ENCODE measurements around the gene COA6. TPM values are rescaled to one million over a fixed set of nuclear protein-coding genes. Genes with fewer than 3 reads are reported as not detected.

Gene COA6
- polyA plus RNA-seq, 1 donor (not counting 4 experiments of a cell fraction or from before 2014, with no cell fraction given) = 36.0 TPM

- DNase-seq (ENCODE audit: low read depth, low spot score) = no peak
- Histone ChIP-seq H3K36me3 (ENCODE audit: control insufficient read depth in 2 of 2, extremely low read depth in 1 of 2, insufficient read depth in 2 of 2, low read length in 2 of 2) (peaks cover 2 to 3% of the 10 kb centered on the region in 2 experiments), H3K27me3 (ENCODE audit: control insufficient read depth, extremely low read depth, insufficient read depth, low read length) (no peaks in the 10 kb centered on the region), H3K4me3 (ENCODE audit: control insufficient read depth in 2 of 3, extremely low read depth in 1 of 3, insufficient read depth in 2 of 3, low read depth in 1 of 3, low read length in 3 of 3) (no peak overlapping the region), H2AFZ (ENCODE audit: control insufficient read depth, low read length) (no peak overlapping the region), H3K9me1 (ENCODE audit: control insufficient read depth, extremely low read depth, insufficient read depth, low read length) (peaks cover 2% of the 10 kb centered on the region), H3K9me3 (ENCODE audit: control insufficient read depth, low read depth, low read length) (no peaks in the 10 kb centered on the region), H4K20me1 (ENCODE audit: control insufficient read depth, extremely low read depth, insufficient read depth, low read length) (no peaks in the 10 kb centered on the region), H3K79me2 (ENCODE audit: control insufficient read depth, insufficient read depth, low read length) (no peaks in the 10 kb centered on the region), H3K4me2 (ENCODE audit: control insufficient read depth, extremely low read depth, insufficient read depth, low read depth, low read length) (no peak overlapping the region), H3K9ac (ENCODE audit: control insufficient read depth, extremely low read depth, insufficient read depth, low read length) (no peak overlapping the region), H3K27ac (ENCODE audit: control insufficient read depth, insufficient read depth, low read length) (no peak overlapping the region), H3K4me1 (ENCODE audit: control insufficient read depth, extremely low read depth, insufficient read depth, low read length) (no peaks in the 10 kb centered on the region)
- dilution Hi-C loops (cut with MboI; ENCODE audit: extremely low pct_ligation_motif_present, low sequenced_read_pairs) = no loop called here
- no peak for FAIRE-seq
- TF ChIP-seq EZH2 (IDR thresholded peaks at IDR 0.05; ENCODE audit: low read length) = no peak
- TF ChIP-seq, protein P1, sequence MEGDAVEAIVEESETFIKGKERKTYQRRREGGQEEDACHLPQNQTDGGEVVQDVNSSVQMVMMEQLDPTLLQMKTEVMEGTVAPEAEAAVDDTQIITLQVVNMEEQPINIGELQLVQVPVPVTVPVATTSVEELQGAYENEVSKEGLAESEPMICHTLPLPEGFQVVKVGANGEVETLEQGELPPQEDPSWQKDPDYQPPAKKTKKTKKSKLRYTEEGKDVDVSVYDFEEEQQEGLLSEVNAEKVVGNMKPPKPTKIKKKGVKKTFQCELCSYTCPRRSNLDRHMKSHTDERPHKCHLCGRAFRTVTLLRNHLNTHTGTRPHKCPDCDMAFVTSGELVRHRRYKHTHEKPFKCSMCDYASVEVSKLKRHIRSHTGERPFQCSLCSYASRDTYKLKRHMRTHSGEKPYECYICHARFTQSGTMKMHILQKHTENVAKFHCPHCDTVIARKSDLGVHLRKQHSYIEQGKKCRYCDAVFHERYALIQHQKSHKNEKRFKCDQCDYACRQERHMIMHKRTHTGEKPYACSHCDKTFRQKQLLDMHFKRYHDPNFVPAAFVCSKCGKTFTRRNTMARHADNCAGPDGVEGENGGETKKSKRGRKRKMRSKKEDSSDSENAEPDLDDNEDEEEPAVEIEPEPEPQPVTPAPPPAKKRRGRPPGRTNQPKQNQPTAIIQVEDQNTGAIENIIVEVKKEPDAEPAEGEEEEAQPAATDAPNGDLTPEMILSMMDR (optimal IDR thresholded peaks at IDR 0.05 in 1 of 3, IDR thresholded peaks at IDR 0.05 in 1 of 3, conservative IDR thresholded peaks at IDR 0.05 in 1 of 3; ENCODE audit: extremely low read depth in 1 of 3, insufficient read depth in 2 of 3, low read length in 3 of 3) = no peak
Measured at GRCh38 chr1:234401658-234402057, 28.4 kb downstream of the COA6 start.

- H3K9me3 ChIP-seq (ENCODE audit: control insufficient read depth, low read depth, low read length) = no peaks in the 10 kb centered on the region
- H3K4me3 ChIP-seq (ENCODE audit: control insufficient read depth in 2 of 3, extremely low read depth in 1 of 3, insufficient read depth in 2 of 3, low read depth in 1 of 3, low read length in 3 of 3) = no peak overlapping the region
- no peaks in the 10 kb centered on the region for H4K20me1 ChIP-seq (ENCODE audit: control insufficient read depth, extremely low read depth, insufficient read depth, low read length)
- no peak overlapping the region for H3K9ac ChIP-seq (ENCODE audit: control insufficient read depth, extremely low read depth, insufficient read depth, low read length)
- FAIRE-seq (no peak), DNase-seq (ENCODE audit: low read depth, low spot score) (no peak)
- H3K27ac ChIP-seq (ENCODE audit: control insufficient read depth, insufficient read depth, low read length) = no peak overlapping the region
- no peaks in the 10 kb centered on the region for H3K27me3 ChIP-seq (ENCODE audit: control insufficient read depth, extremely low read depth, insufficient read depth, low read length)
- H3K36me3 ChIP-seq (ENCODE audit: control insufficient read depth in 2 of 2, extremely low read depth in 1 of 2, insufficient read depth in 2 of 2, low read length in 2 of 2) = no peaks in the 10 kb centered on the region
- TF ChIP-seq, protein P1 (optimal IDR thresholded peaks at IDR 0.05 in 1 of 3, IDR thresholded peaks at IDR 0.05 in 1 of 3, conservative IDR thresholded peaks at IDR 0.05 in 1 of 3; ENCODE audit: extremely low read depth in 1 of 3, insufficient read depth in 2 of 3, low read length in 3 of 3) = no peak
- TF ChIP-seq EZH2 (IDR thresholded peaks at IDR 0.05; ENCODE audit: low read length) = no peak
- H2AFZ ChIP-seq (ENCODE audit: control insufficient read depth, low read length) = no peak overlapping the region
- H3K79me2 ChIP-seq (ENCODE audit: control insufficient read depth, insufficient read depth, low read length) = no peaks in the 10 kb centered on the region
- no peaks in the 10 kb centered on the region for H3K4me1 ChIP-seq (ENCODE audit: control insufficient read depth, extremely low read depth, insufficient read depth, low read length)
- H3K4me2 ChIP-seq (ENCODE audit: control insufficient read depth, extremely low read depth, insufficient read depth, low read depth, low read length) = no peak overlapping the region
- peaks cover 2% of the 10 kb centered on the region for H3K9me1 ChIP-seq (ENCODE audit: control insufficient read depth, extremely low read depth, insufficient read depth, low read length)
- dilution Hi-C loops (cut with MboI; ENCODE audit: extremely low pct_ligation_motif_present, low sequenced_read_pairs) = no loop called here
Measured at GRCh38 chr1:234402939-234403338, 29.7 kb downstream of the COA6 start.

Data from keratinocyte (primary cell).